ENCODE data around the gene VAPB.

- no peak for TF ChIP-seq CTCF (IDR thresholded peaks at IDR 0.05; ENCODE audit: low read depth, low read length)
- no peak for TF ChIP-seq EZH2phosphoT487 (IDR thresholded peaks at IDR 0.05; ENCODE audit: low read depth)
Observed at GRCh38 chr20:58344741-58345140, 44.3 kb upstream of the VAPB start.

Data from OCI-LY3 (cell line).